Omental fat pad (tissue), 4 donors: ENCODE results near the gene SRGAP1. TPM values are rescaled to one million over a fixed set of nuclear protein-coding genes. Genes with fewer than 3 reads are reported as not detected.
"Not testable (repeated sequence)": the region's sequence is repeated elsewhere in the genome, so short reads cannot be mapped to it uniquely, and the experiment has no call there.

Source experiments
- ATAC-seq: fragments of 150-250 bp; one replicate; pipeline ENCODE4 v1.9.1; 2016; ENCODE audit warnings: mild to moderate bottlenecking, moderate library complexity; ENCODE audit not compliant: low FRiP score
- DNase-seq: peaks from one replicate; pipeline ENCODE4 v3.0.0-alpha.2; 2019; ENCODE audit warnings: low spot score
- total RNA-seq, 4 donors: library from RNA; depleted of rRNA; stranded (reverse); fragments of >200 nt; gene quantifications; one replicate each; pipeline ENCODE4 v1.1.0, GENCODE V29; 2016
- TF ChIP-seq, protein P1 (sequence below), 3 donors: fragments of 450-650 bp; IDR thresholded peaks; one replicate each; pipeline ENCODE4 v1.5.1; 2016 to 2017; ENCODE audit warnings: antibody characterized with exemption in 3 of 3, mild to moderate bottlenecking in 3 of 3, moderate library complexity in 2 of 3

Gene SRGAP1
- total RNA-seq, 4 donors from 2014 or later: 10.6 to 69.1 (median 12.9) TPM

DNA sequence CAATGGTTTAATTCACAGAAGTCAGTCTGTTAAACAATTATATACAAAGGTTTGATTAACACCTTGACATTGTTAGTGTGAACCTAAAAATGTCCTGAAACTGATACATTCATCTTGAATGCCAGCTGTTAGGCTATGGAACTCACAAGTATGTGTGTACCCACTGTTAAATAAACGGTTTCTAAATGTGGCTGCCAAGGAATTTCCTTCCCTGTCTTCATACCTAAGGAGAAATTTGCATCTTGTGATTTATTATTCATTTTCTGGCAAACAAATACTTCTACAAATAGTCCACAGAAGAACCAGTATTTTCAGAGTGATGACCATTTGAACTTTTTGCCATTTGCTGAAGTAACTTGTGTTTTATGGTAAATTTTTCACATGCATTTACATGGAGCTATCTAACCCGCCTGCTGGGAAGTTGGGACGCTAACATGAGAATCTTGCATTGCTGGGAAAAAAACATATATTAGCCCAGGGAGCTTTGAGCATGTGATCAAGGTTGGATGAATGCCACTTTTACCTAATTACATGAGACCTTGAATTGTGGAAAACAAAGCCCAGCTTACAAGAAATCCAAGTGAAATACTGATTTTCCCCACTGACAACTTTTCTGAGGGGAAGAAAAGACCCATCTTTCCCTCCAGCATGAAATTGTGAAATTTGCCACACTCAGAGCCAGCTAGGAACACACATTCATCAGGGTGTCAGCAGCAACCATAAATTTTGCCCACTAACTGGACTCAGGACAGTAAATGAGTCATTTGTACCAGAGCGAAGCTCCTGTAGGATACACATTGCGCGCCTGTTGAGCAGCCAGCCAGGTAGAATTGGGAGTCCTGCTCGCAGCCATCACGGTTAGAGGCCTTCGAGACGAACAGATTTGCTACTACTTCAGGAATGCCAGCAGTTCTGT is 259.6 kb downstream of the SRGAP1 start:
- ATAC-seq: peak; percentile 90
- TF ChIP-seq, protein P1, sequence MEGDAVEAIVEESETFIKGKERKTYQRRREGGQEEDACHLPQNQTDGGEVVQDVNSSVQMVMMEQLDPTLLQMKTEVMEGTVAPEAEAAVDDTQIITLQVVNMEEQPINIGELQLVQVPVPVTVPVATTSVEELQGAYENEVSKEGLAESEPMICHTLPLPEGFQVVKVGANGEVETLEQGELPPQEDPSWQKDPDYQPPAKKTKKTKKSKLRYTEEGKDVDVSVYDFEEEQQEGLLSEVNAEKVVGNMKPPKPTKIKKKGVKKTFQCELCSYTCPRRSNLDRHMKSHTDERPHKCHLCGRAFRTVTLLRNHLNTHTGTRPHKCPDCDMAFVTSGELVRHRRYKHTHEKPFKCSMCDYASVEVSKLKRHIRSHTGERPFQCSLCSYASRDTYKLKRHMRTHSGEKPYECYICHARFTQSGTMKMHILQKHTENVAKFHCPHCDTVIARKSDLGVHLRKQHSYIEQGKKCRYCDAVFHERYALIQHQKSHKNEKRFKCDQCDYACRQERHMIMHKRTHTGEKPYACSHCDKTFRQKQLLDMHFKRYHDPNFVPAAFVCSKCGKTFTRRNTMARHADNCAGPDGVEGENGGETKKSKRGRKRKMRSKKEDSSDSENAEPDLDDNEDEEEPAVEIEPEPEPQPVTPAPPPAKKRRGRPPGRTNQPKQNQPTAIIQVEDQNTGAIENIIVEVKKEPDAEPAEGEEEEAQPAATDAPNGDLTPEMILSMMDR (IDR thresholded peaks at IDR 0.05): no peak
- no peak for DNase-seq

DNA sequence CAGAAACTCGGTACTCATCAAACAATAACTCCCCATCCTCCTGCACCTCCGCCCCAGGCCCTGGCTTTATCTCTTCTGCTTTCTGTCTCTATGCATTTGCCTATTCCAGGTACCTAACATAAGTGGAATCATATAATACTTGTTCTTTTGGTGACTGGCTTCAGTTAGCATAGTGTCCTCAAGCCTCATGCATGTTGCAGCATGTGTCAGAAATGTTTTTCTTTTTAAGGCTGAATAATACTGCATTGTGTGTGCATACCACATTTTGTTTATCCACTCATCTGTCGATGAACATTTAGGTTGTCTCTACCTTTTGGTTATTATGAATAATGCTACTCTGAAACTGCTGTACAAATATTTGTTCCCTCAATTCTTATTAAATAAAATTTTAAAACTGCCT is 260.5 kb downstream of the SRGAP1 start:
- DNase-seq (no peak), ATAC-seq (no peak)
- TF ChIP-seq, protein P1 (IDR thresholded peaks at IDR 0.05): no peak

DNA sequence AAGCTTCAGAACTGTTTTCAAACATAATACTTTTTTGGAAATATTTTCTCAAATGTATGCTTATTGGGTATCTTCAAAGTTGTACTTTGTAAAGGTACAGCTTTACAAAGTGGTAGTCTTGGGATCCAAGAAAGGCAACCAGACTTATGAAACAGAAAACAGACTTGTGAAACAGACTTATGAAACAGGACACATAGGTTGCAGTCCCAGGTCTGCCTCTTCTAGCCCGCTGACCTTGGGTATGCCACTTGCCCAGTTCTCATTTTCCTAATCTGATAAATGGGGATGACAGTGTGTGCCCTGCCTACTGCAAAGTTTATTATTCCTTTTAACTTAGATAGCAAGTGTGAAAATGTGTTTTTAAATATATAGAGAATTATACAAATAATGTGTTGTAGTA is 263.3 kb downstream of the SRGAP1 start:
- DNase-seq: no peak
- no peak for ATAC-seq
- TF ChIP-seq, protein P1 (IDR thresholded peaks at IDR 0.05): no peak

DNA sequence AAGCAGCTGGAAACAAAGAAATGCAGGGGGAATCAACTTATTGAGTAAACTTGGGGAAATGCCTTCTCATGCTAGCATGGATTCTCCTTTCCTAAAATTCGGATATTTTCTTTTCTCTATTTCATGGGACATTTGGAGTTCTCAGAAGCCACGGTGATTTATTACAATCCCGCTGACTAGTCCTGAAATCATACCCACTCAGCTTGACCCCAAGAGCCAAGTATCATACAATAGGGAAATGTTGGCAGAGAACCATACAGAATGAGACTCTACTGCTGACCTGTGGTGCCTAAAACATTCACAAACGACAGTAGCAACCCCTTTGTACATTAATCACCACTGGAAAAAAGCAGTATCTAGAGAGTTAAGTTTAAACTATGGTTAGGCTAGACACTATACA is 265.2 kb downstream of the SRGAP1 start:
- ATAC-seq: no peak
- TF ChIP-seq, protein P1 (IDR thresholded peaks at IDR 0.05): no peak
- DNase-seq: no peak

DNA sequence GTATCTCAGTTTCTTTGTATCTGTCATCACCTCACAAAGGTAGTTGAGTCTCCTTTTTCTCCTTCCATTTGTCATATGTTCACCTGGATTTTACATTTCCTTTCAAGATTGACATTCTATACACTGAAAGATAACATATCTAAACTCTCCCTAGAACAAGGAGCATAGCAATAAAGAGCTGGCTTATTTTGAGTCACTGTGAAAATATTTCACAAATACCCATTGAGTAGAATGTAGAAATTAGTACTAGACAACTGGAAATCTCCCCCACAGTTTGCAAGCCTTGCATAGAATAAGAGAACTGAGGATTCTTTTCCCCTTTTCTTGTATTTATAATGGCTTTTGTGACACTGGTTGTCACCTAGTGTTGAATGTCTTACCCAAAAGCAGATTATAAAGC is 266.4 kb downstream of the SRGAP1 start:
- ATAC-seq (no peak), DNase-seq (no peak)
- TF ChIP-seq, protein P1 (IDR thresholded peaks at IDR 0.05): no peak

DNA sequence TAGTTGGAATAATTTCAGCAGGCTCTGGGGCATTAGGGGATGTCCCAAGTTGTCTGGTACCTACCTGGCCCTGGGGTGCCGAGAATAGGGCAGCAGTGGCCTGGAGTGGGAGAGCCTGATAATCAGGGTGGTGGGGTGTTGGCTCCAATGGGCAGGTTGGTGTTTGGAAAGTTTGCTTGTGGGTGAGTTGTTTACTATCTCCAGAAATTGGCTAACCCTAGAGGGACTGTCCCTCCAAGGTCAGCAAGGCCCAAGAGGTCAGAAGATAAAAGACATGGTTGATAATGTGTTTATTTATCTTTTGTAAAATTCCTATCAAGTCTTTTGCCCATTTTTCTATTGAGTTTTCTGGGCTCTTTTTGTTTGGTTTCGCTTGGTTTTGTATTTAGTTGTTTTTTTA is 272.5 kb downstream of the SRGAP1 start:
- ATAC-seq (no peak), DNase-seq (no peak)
- TF ChIP-seq, protein P1 (IDR thresholded peaks at IDR 0.05): no peak

DNA sequence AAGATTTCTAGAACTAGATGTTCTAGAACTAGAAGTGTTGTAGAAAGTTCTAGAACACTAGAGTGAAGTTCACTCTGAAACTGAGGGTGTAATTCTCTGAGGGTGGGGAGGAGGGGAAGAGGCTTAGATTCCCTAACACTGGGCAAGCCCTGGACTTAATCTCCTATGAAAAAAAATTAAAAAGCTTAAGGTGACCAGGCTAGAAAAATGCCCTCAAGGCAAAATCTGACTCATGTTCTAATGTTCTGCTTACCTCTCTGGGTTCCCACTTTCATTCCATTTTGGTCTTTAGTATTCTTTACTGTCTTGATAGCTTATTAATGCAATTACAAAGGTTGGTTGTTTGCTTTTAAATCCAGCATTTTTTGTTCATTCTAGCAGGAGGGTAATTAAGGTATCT is 276.1 kb downstream of the SRGAP1 start:
- TF ChIP-seq, protein P1 (IDR thresholded peaks at IDR 0.05): no peak
- ATAC-seq (no peak), DNase-seq (no peak)

DNA sequence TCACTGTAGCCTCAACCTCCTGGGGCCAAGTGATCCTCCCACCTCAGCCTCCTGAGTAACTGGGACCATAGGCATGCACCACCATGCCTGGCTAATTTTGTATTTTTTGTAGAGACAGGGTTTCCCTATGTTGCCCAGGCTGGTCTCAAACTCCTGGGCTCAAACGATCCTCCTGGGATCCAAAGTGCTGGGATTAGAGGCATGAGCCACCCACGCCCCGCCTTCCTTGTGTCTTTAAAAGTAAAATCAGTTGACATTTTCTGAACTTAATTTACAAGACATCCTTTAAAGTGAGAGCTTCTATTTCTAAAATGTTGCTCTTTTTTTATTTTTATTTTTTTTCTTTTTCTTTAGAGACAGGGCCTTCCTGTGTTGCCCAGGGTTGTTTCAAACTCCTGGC is 276.6 kb downstream of the SRGAP1 start:
- ATAC-seq, DNase-seq: not testable (repeated sequence)
